GM21528 (cell line): ENCODE results near the gene FDXACB1.

Source experiments
- ATAC-seq: cut with Tn5 transposase; IDR thresholded peaks from one replicate; pipeline ENCODE4 v1.9.1; 2021; ENCODE audit warnings: mild to moderate bottlenecking, moderate library complexity; ENCODE audit not compliant: unreplicated experiment, low FRiP score

FDXACB1 gene

DNA sequence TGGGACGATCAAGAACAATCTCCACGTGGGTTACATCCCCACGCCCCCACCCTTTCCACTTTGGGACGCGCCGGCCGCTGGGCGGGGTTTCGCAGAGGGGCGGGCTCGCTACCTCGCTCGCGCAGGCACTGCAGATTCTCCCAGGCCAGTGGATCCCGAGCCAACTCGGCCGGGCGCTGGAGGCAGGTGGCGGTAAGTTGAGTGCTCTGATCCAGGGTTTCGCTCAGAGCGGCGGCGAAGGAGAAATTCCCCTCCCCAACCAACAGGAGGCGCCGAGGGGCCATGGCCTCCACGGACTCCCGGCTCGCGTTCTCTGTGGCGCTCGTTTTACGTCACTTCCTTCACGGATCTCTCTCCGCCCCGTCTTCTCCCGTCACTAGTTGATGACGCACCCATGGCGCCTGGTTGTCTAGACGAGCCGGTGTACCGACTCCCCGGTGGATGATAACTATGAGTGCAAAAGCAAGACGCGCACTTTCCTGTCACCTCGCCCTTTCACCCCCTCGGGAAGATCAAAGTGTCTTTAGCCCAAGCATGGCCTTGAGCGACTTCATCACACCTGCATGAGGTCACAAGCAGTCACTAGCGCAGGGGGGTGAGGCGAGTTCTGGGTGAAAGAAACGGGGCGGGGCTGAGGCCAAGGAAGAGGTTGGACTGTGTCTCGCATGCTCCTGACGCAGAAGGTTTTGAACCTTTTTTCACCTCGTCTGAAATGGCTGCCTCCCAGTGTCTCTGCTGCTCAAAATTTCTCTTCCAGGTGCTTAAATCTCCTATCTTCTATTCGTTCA, at the start of gene FDXACB1, which contains the start of gene CFAP68:
Gene FDXACB1 (minus strand): TSS at position 317 of the 788 bp plus-strand sequence. CDS start 33 bp downstream, at position 284.
Gene CFAP68 (plus strand): TSS at position 693 of the 788 bp plus-strand sequence. CDS start 20 bp downstream, at position 713.
- ATAC-seq, result peak; percentile 93

DNA sequence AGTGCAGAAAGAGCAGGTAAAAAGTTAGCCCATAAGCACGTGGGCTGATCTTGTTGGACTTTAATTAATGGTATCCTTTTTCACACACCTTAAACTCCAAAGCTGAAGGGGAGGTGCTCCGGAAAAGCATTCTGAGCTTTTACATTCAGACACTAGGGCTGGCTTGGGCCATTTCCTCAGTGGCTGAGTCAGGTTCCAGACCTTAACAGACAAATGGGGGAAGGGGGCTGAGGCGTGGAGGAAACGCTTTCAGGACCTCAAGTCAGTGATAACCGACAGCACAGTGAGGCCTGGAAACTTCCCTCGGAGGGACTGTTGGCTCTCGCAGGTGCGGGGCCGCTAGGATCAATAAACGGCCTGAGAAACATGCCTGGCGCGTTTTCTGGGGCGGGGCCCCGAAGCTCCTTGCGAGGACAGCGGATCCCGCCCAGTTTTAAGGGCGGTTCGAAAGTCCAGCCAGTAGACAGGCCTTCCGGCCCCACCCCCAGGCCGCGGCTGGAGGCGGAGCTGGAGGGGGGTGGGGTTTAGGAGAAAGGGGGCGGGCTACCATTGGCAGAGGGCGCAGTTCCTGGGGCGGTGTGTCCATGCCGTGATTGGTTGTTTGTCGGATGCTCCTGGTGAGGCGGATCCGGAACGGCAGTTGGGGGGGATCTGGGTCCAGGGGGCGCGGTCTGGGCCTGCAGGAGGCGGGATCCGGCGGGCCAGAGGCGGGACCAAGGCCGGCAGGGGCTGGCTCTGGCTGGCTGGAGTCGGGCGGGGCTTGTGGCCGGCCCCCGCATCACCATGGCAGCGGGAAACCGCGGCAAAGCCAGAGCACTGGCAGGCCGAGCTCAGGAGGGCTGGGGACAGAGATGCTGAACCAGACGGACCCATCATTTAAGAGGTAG, 47.8 kb upstream of the FDXACB1 start:
- peak; percentile 94 for ATAC-seq

- ATAC-seq, result no peak
Measured at GRCh38 chr11:111925953-111926352, 47.0 kb upstream of the FDXACB1 start.

DNA sequence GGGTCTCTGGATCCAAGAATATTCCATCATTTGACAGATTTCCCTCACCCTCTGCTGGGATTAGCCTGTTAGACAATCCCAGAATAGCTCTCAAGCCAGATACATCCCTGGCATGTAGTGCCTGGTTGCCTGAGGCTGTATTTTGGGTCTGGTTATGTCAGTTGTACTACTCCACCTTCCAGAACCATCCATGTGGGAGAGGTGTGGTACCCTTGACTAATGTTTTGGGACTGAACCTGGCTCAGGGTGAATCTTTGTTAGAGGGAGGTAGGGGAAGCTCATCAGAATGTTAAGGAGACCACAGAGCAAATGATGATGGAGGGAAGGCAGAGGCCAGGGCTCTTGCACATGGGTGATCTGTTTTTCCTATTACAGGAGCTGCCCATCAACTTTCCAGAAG, 45.0 kb upstream of the FDXACB1 start:
- ATAC-seq, result no peak

- no peak for ATAC-seq
Measured at GRCh38 chr11:111923351-111923788, 44.4 kb upstream of the FDXACB1 start.

DNA sequence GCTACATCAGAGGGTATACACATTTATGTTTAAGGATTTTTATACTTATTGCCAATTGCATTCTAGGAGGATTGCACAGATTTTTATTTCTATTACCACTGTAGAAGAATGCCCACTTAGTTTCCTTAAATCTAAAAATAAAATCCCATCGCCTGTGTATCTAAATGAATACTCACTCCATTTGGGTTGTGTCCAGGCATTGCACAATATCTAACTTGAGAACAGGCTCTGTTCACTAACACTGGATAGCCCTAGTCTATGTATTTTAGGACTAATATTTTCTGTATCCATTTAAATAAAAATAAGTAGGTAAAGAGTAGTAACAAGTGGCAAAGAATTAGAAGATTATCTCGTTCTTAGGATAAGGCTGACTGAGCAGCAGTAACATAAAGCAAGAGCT, 43.8 kb upstream of the FDXACB1 start:
- no peak for ATAC-seq

DNA sequence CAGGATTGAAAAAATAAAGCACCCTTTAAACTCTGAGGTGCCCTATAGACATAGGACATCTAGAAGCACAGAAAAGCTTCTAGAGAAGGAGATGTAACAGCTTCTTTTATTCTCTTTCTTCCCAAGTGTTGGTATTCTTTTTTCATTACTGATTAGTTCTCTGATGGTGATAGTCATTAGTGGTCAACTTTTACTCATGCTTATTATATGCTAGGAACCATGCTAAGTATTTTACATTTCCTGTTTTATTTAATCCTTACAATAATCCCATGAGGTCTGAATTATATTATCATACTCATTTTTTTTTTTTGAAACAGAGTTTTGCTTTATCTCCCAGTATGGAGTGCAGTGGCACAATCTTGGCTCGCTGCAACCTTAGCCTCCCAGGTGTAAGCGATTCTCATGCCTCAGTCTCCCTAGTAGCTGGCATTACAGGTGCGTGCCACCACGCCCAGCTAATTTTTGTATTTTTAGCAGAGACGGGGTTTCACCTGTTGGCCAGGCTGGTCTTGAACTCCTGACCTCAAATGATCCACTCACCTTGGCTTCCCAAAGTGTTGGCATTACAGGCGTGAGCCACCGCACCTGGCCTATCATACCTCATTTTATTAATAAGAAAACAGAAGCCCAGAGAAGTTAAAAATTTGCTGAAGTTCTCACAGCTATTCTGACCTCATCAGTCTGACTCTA, 42.7 kb upstream of the FDXACB1 start:
- ATAC-seq, result no peak

DNA sequence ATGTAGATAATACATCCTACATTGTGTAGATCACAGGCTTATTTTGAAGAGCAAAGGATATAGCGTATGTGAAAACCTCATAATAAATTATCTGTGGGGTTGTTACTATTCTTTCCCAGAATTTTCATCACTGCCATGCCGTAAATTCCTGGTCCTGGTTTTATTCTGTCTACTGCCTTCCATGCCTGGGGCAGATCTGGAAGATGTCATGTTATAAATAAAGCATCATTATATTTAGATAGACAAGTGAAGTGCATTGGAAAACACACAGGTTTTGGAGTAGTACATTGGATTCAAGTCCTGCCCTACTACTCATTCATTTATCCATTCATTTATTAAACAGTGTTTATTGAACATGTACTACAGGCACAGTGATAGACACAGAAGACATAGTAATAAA, 41.9 kb upstream of the FDXACB1 start:
- ATAC-seq, result no peak

GRCh38 chr11:111918390-111919256, 39.7 kb upstream of the FDXACB1 start, which contains the start of gene C11orf52:
Gene C11orf52, plus strand, starts transcription at chr11:111918913. Its CDS starts 60 bp downstream, at chr11:111918973.
- ATAC-seq, result no peak

DNA sequence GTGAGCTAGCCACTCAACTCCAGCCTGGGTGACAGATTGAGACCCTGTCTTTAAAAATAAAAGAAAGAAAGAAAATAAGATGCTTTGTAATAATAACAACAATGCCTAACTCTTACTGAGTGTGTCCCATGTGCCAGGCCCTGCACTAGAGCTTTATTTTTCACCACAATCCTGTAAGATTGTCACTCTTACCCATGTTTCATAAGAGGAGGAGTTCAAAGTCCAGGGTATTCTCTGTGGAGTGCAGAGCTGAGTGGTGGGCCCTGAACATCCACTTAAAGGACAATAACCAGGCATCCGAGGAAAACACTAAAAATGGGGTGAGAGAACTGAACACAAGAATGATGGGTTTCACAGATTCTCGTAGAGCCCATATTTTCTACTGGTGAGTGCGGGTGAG, 38.8 kb upstream of the FDXACB1 start:
- no peak for ATAC-seq

DNA sequence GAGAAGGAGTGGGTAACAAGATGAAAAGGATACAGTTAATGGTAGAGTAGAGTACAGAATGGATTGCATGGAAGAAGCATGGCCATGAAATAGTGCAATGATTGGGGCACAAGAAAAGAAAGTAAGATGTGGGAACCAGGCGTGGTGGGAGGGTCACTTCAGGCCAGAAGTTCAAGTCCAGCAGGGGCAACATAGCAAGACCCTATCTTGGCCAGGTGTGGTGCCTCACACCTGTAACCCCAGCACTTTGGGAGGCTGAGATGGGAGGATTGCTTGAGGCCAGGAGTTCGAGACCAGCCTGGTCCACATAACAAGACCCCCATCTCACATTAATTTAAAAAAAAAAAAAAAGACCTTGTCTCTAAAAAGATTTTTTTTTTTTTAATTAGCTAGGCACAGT, 38.3 kb upstream of the FDXACB1 start:
- no peak for ATAC-seq

- ATAC-seq, result no peak
Measured at GRCh38 chr11:111916768-111917167, 37.8 kb upstream of the FDXACB1 start.

DNA sequence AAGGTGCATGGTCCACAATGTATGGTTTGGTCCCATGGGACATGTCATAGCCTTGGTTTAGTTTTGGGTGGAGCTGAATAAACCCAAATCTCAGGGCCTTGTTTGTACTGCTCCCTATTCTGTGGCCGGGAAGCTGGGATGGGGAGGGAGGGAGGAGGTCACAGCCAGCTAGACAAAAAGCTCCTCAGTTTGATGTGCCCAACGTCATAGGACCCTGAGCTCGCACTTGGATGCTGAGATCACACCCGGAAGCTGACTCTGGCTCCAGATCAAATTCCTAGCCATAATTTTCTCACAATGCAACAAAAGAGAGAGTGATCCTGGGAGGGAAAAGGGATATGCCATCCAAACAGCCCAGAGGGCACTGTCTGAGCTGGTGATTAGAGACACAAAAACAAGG, 35.0 kb upstream of the FDXACB1 start:
- ATAC-seq, result no peak

DNA sequence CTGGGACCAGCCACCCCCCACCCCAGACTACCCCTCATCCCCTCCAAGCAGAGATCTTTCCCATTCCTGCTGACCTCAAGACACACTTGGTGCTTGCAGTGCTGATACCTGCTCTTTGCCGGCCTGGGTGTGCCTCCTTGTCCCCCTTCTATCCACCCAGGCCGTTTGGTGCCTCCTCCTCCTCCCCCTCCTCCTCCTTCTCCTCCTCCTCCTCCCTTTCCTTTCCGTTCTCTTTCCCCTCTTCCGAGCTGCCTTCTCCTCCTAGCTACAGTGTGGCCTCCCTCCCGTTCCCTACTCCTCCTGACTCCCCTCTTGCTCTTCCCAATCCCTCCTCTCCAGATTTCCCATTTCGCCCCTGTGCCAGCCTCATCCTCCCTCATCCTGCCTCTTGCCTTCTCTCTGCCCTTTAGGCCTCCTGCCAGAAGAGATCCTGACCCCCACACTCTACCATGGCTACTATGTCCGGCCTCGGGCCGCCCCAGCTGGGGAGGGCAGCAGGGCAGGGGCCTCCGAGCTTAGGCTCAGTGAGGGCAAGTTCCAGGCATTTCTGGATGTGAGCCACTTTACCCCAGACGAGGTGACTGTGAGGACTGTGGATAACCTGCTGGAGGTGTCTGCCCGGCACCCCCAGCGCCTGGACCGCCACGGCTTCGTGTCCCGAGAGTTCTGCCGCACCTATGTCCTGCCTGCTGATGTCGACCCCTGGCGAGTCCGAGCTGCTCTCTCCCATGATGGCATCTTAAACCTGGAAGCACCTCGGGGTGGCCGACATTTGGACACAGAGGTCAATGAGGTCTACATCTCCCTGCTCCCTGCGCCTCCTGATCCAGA, 34.3 kb upstream of the FDXACB1 start:
- ATAC-seq, result no peak

- ATAC-seq, result no peak
Measured at GRCh38 chr11:111912535-111912934, 33.6 kb upstream of the FDXACB1 start, which contains the start of gene HSPB2. Gene HSPB2, plus strand, starts transcription at chr11:111912734. Its CDS starts 96 bp downstream, at chr11:111912830.

DNA sequence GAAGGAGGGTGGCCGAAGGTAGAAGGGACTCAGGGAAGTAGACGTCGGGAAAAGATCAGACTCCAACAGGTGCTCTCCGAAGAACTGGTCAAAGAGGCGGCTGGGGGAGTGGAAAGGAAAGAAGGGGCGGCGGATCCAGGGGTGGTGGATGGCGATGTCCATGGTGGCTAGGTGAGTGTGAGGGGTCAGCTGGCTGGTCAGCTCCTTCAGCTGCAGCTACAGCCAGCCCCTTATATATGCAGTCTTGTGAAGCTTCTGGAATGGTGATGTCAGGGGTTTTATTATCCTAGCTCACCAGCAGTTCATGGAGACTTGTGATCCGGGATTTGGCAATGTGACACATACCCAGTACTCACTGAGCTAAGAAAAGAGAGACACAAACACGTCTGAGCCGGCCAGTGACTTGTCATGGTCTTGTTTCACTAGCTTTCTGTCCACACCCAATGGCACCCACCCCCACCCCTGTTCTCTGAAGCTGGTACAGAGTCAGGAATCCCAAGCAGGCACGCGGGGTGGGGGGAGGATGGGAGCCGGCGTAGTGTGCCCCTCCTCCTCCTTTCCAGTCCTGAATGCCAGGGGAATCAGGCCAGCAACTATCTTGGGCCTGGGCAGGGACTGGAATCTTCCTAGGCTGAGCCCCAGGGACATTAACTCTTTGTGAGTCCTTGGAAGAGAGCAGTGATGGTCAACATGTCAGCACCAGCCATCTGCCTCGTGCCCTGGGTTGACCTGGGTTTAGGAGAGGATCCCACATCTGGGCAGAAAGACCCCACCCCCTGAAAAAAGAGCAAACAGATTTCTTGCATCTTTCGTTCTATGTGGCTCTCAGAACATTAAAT, 32.8 kb upstream of the FDXACB1 start, which contains the start of gene CRYAB:
Gene CRYAB (minus strand): TSS at position 208 of the 839 bp plus-strand sequence. CDS start 46 bp downstream, at position 162.
- no peak for ATAC-seq

DNA sequence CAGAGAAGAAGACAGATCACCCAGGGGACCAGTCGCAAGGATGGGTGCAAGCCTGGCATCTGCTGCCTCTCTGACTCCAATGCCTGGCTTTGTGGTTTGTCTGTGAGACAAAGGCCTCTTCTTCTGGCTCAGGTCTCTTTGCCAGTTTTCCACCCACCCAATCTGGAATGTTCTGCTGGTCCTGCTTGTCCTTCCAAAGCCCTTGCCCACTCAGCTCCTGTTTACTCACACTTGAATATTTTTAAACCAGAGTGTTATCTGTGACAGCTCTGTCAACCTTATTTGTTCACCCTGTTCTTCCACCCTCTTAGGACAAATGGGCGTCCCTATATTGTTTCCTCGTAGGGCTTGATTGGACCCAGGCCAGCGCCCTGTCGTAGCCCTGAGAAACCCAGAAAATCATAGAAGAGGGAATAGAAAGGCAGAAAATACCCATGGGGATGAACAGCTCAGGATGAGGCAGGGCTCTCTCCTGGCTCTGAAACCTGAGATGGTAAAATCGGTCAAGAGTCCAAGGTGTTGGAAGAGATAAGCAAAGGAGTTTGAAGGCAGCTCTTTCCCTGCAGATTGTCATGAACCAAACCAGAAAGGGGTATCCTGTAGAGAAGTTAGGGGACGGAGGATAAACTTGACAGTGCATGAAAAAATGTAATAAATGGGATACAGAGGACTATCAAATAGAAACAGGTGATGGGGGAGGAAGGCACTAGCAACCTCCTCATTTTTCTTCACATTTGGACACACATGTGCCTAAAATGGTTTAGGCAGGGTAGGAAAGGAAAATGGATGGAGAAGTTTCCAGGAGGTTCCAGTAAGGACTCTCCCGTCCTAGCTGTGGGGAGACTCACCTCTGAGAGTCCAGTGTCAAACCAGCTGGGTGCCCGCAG, 32.0 kb upstream of the FDXACB1 start:
- no peak for ATAC-seq
